IMR-90 (cell line): ENCODE measurements around the gene NEUROD4.

Source experiments
- CEBPB ChIP-seq: IDR thresholded peaks from 2 replicates; pipeline ENCODE4 v1.6.1; 2012; ENCODE audit warnings: low read depth, low read length, improper control_type of control experiment
- CHD1 ChIP-seq: IDR thresholded peaks from 2 replicates; pipeline ENCODE4 v1.6.1; 2012; ENCODE audit warnings: low read depth, low read length, improper control_type of control experiment
- CTCF ChIP-seq: conservative IDR thresholded peaks from 2 replicates; pipeline ENCODE4 v1.5.1; 2012; ENCODE audit warnings: mild to moderate bottlenecking, low read depth, low read length, improper control_type of control experiment
- MAFK ChIP-seq: IDR thresholded peaks from 2 replicates; pipeline ENCODE4 v1.6.1; 2012; ENCODE audit warnings: low read depth, low read length, improper control_type of control experiment
- POLR2A ChIP-seq: IDR thresholded peaks from 2 replicates; pipeline ENCODE4 v1.6.1; 2012; ENCODE audit warnings: mild to moderate bottlenecking, low read depth, low read length

- TF ChIP-seq CTCF, result no peak
- no peak for TF ChIP-seq POLR2A
- TF ChIP-seq CEBPB, result peak; percentile 41; the same call in 1 of the 2 replicates
- TF ChIP-seq MAFK, result no peak
- no peak for TF ChIP-seq CHD1
These were observed 27.8 kb upstream of the NEUROD4 start for GRCh38 chr12:54991991-54992375.
